ENCODE measurements around the gene LMX1B. TPM values are rescaled to one million over a fixed set of nuclear protein-coding genes. Genes with fewer than 3 reads are reported as not detected.

The LMX1B gene
- total and polyA plus RNA-seq, 8 donors: 0.20 TPM; not detected in 7

GRCh38 chr9:126646162-126646561, 32.4 kb downstream of the LMX1B start:
- TF ChIP-seq POLR2A (IDR thresholded peaks at IDR 0.05) (no peak), POLR2AphosphoS5 (IDR thresholded peaks at IDR 0.05) (no peak), CTCF (IDR thresholded peaks at IDR 0.05) (no peak), EP300 (IDR thresholded peaks at IDR 0.05) (no peak)
- no peak for DNase-seq
- peaks cover 0 to 99% (median 46%) of the 10 kb centered on the region in 3 donors for H3K27me3 ChIP-seq
- H3K36me3 ChIP-seq: no peaks in the 10 kb centered on the region
- 65 to 76% (median 68%) methylated on average over 4 of the region's 4 CpGs for WGBS, 5 donors
- H3K9me3 ChIP-seq: no peaks in the 10 kb centered on the region
- no peak overlapping the region for H3K27ac ChIP-seq
- H3K4me3 ChIP-seq: no peak overlapping the region
- peaks cover 0 to 7% (median 4%) of the 10 kb centered on the region in 4 donors for H3K4me1 ChIP-seq
- intact Hi-C loops (cut with DNase I; ENCODE audit: low total_unique reads): no loop called here

GRCh38 chr9:126647585-126648411, 34.1 kb downstream of the LMX1B start:
- no peaks in the 10 kb centered on the region for H3K9me3 ChIP-seq
- WGBS, 5 donors: 76 to 82% (median 80%) methylated on average over 16 of the region's 16 CpGs
- peaks cover 10 to 23% (median 20%) of the 10 kb centered on the region in 4 donors for H3K4me1 ChIP-seq
- no peak overlapping the region for H3K4me3 ChIP-seq
- no peaks in the 10 kb centered on the region for H3K36me3 ChIP-seq
- TF ChIP-seq EP300 (IDR thresholded peaks at IDR 0.05) (no peak), POLR2AphosphoS5 (IDR thresholded peaks at IDR 0.05) (no peak)
- no peak overlapping the region for H3K27ac ChIP-seq
- intact Hi-C loops (cut with DNase I; ENCODE audit: low total_unique reads): no loop called here
- H3K27me3 ChIP-seq: peaks cover 0 to 99% (median 62%) of the 10 kb centered on the region in 3 donors
- DNase-seq: no peak

- H3K27me3 ChIP-seq: peaks cover 0 to 98% (median 50%) of the 10 kb centered on the region in 3 donors
- no peaks in the 10 kb centered on the region for H3K36me3 ChIP-seq
- no peak for DNase-seq
- WGBS, 5 donors: 68 to 87% (median 77%) methylated on average over 3 of the region's 3 CpGs
- TF ChIP-seq POLR2AphosphoS5 (IDR thresholded peaks at IDR 0.05): no peak
- TF ChIP-seq POLR2A (IDR thresholded peaks at IDR 0.05): no peak
- TF ChIP-seq CTCF (IDR thresholded peaks at IDR 0.05): no peak
- no peak for TF ChIP-seq EP300 (IDR thresholded peaks at IDR 0.05)
- H3K4me3 ChIP-seq: no peak overlapping the region
- no peak overlapping the region for H3K27ac ChIP-seq
- H3K9me3 ChIP-seq: no peaks in the 10 kb centered on the region
- intact Hi-C loops (cut with DNase I; ENCODE audit: low total_unique reads): no loop called here
- H3K4me1 ChIP-seq: peaks cover 10 to 25% (median 21%) of the 10 kb centered on the region in 4 donors
Measured at GRCh38 chr9:126649477-126649876, 35.7 kb downstream of the LMX1B start.

GRCh38 chr9:126650404-126651341, 36.9 kb downstream of the LMX1B start:
- no peak for TF ChIP-seq CTCF (IDR thresholded peaks at IDR 0.05)
- TF ChIP-seq EP300 (IDR thresholded peaks at IDR 0.05): no peak
- no peak for TF ChIP-seq POLR2A (IDR thresholded peaks at IDR 0.05)
- no peak for TF ChIP-seq POLR2AphosphoS5 (IDR thresholded peaks at IDR 0.05)
- 20 to 32% (median 30%) methylated on average over 12 to 24 of the region's 24 CpGs for WGBS, 5 donors
- Histone ChIP-seq H3K4me3 (no peak overlapping the region), H3K4me1 (peaks cover 10 to 25% (median 21%) of the 10 kb centered on the region in 4 donors), H3K9me3 (no peaks in the 10 kb centered on the region), H3K27ac (no peak overlapping the region), H3K27me3 (peaks cover 0 to 96% (median 39%) of the 10 kb centered on the region in 3 donors), H3K36me3 (no peaks in the 10 kb centered on the region)
- intact Hi-C loops (cut with DNase I; ENCODE audit: low total_unique reads): no loop called here
- DNase-seq: no peak

All from stomach (tissue), 9 donors.